ENCODE data around the gene CAMTA2.

DNA sequence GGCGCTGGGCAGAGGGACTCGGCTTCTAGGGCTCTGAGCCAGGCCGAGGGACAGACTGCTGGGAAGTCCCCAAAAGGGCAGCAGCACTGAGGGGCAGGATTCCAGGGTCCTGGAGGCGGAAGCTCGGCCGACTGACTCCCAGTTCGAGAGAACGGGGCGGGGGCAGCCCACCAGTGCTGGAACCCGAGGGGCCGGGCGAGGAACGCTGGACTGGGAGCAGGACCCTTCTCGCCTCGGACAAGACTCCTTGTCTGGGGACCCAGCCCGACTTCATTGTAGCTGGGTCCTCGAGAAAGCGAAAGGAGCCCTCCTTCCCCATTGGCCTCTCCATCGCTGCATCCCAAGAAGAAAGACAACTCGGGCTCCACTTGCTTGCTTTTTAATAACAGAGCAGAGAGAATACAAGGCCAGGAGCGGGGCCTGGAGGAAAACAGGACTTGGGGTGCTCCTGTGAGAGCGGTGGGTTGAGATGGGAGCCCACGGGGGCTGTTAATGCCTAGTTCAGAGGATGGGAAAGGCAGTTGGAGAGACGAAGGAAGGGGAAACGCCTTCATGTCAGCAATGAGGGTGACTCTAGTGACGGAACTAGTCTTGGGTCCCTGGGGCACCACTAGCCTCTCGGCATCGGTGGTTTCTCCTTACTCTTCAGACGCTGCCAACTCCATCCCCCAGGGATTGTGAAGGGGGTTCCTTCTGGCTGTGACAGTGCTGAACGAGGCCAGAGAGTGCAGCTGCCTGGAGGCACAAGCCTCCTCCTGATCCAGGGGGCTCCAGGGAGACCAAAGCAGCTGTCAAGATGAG lies 492 bp upstream of the CAMTA2 start:
- peak in 1 of 3 donors; percentile 2 for TF ChIP-seq POLR2AphosphoS5 (IDR thresholded peaks at IDR 0.05)
- TF ChIP-seq CTCF (IDR thresholded peaks at IDR 0.05) = no peak

Measured in breast epithelium (tissue), 3 donors.